Lower leg skin (tissue), 3 donors: Measurements from ENCODE around the gene FBXL13.

Experiments
- POLR2A ChIP-seq, 2 donors: fragments of 450-650 bp; IDR thresholded peaks; one replicate each; pipeline ENCODE4 v1.6.1; 2016 to 2017; ENCODE audit warnings: antibody characterized with exemption in 2 of 2, mild to moderate bottlenecking in 1 of 2, moderate library complexity in 1 of 2
- TF ChIP-seq, protein P1 (sequence below), 3 donors: fragments of 450-650 bp; IDR thresholded peaks; one replicate each; pipeline ENCODE4 v1.5.1; 2016; ENCODE audit warnings: antibody characterized with exemption in 3 of 3, mild to moderate bottlenecking in 3 of 3, moderate library complexity in 2 of 3

DNA sequence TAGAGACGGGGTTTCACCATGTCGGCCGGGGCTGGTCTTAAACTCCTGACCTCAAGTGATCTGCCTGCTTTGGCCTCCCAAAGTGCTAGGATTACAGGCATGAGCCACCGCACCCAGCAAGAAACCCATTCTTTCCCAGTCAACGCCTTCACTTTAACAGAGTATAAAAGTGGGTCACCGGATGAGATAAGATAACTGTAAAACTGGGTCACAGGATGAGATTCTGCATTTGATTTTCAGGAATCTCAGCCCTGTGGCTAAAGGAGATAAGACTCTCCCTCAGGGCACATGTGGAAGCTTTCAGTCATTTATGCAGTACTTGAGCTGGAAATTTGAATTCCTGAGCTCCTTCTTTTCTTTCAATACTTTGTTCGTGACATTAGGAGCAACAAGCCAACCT is 91.0 kb downstream of the FBXL13 start:
- TF ChIP-seq, protein P1, sequence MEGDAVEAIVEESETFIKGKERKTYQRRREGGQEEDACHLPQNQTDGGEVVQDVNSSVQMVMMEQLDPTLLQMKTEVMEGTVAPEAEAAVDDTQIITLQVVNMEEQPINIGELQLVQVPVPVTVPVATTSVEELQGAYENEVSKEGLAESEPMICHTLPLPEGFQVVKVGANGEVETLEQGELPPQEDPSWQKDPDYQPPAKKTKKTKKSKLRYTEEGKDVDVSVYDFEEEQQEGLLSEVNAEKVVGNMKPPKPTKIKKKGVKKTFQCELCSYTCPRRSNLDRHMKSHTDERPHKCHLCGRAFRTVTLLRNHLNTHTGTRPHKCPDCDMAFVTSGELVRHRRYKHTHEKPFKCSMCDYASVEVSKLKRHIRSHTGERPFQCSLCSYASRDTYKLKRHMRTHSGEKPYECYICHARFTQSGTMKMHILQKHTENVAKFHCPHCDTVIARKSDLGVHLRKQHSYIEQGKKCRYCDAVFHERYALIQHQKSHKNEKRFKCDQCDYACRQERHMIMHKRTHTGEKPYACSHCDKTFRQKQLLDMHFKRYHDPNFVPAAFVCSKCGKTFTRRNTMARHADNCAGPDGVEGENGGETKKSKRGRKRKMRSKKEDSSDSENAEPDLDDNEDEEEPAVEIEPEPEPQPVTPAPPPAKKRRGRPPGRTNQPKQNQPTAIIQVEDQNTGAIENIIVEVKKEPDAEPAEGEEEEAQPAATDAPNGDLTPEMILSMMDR (IDR thresholded peaks at IDR 0.05) = no peak
- TF ChIP-seq POLR2A (IDR thresholded peaks at IDR 0.05) = no peak
